GOT3 (cell line): ENCODE results near the gene ZFAND6.
"Not testable (repeated sequence)": the region's sequence is repeated elsewhere in the genome, so short reads cannot be mapped to it uniquely, and the experiment has no call there.

Source experiments
- DNase-seq: peaks from one replicate; lab custom pipeline; 2025; ENCODE audit warnings: mixed read lengths; lab: John Stamatoyannopoulos, UW

The ZFAND6 gene

GRCh38 chr15:80098341-80098740, 38.9 kb downstream of the ZFAND6 start:
- DNase-seq = no peak

DNA sequence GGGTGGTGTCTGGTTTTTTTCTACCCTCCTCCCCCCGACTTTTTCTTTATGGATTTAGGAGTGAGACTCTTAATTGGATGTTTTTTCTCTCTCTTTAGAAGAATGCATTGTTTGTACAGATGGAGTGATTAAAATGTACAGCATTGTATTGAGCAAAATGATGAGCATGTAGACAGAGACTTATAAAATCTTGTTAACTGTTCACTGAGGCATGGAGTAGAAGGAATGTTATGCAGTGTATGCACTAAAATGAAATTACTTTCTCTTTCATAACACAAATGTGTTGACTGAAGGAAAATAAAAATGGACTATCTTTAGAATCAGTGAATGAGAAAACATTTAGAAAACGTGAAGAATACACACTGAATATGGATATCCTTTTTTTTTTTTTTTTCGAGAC, 39.8 kb downstream of the ZFAND6 start:
- no peak for DNase-seq

DNA sequence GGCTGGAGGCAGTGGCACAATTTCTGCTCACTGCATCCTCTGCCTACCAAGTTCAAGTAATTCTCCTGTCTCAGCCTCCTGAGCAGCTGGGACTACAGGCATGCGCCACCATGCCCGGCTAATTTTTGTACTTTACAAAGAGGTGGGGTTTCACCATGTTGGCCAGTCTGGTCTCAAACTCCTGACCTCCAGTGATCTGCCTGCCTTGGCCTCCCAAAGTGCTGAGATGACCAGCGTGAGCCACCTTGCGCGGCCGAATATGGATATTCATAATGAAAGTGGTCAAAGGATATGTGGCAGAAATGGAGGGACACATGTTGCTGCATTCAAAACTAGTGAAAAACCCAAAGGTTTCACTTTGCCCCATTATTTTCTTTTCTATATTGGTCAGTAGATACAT, 40.2 kb downstream of the ZFAND6 start:
- not testable (repeated sequence) for DNase-seq

GRCh38 chr15:80100247-80100646, 40.8 kb downstream of the ZFAND6 start:
- no peak for DNase-seq

DNA sequence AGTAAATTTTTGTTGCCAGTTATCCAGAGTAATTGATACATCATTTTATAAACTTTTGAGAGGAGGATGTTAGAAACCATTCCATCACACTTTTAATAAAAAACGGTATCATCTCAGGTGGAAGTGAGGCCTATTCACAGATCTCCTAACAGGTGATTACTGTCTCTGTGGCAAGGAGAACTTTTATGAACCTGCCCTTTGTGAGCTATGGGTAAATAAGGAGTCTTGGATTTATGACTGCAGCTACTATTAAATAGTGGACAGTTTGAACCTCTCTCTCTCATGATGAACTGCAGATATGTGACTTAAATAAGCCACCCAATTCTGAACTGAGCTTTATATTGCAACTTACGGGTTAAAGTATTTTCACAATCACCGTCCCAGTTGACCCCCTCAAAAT, 45.7 kb downstream of the ZFAND6 start:
- DNase-seq = no peak

- no peak for DNase-seq
Measured at GRCh38 chr15:80105595-80105994, 46.1 kb downstream of the ZFAND6 start.

GRCh38 chr15:80106051-80106450, 46.6 kb downstream of the ZFAND6 start:
- DNase-seq = no peak

- DNase-seq = no peak
Measured at GRCh38 chr15:80107204-80107603, 47.7 kb downstream of the ZFAND6 start.

DNA sequence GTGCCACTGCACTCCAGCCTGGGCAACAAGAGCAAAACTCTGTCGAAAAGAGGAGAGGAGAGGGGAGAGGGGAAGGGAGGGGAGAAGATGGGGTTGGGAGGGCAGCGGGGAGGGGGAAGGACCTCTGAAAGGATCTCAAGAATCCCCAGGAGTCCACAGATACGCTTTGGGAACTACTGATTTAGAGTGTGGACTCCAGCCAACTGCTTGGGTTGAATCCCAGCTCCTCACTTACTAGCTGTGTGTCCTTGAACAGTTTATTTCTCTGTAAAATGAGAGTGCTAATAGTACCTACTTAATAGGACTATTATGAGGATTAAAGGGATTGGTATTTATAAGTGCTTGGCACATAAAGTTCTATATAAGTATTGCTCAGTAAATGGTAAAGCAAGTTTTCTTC, 48.3 kb downstream of the ZFAND6 start:
- no peak for DNase-seq

DNA sequence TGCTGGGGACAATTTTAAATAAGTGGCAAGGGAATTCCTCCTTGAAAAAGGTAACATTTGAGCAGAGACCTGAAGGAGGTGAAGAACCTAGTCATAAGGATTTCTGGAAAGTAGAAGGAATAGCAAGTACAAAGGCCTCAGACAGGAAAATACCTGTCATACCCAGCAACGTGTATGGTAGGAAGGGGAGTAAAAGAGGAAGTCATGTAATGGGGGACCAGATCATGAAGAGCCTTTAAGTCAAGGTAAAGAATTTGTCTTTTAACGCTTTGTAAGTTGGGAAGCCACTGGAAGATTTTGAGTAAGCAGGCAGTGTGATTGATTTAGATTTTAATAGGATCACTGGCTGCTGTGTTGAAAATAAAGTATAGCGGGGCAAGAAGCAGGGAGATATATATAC, 49.9 kb downstream of the ZFAND6 start:
- DNase-seq = no peak

GRCh38 chr15:80110920-80111319, 51.4 kb downstream of the ZFAND6 start:
- no peak for DNase-seq

GRCh38 chr15:80114114-80114513, 54.6 kb downstream of the ZFAND6 start:
- DNase-seq = no peak

DNA sequence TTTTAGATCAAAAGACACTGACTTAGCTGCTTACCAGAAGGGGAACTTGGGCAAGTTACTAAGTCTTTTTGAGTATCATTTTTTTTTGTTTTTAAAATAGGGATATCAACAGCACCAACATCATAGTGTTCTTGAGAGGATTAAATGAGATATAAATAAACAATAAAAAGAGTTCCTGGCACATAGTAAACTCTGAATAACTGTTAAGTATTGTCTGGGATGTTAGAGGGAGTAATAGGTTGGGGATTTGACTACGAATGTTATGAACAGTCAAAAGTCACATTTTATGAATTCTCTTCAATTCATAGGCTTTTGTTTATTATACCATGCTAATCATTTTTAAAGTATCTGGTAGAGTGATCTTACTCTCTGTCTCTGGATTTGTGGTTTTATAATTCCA, 55.5 kb downstream of the ZFAND6 start:
- DNase-seq = no peak

GRCh38 chr15:80118956-80119355, 59.5 kb downstream of the ZFAND6 start:
- DNase-seq = no peak

GRCh38 chr15:80120636-80121035, 61.2 kb downstream of the ZFAND6 start:
- DNase-seq = no peak

DNA sequence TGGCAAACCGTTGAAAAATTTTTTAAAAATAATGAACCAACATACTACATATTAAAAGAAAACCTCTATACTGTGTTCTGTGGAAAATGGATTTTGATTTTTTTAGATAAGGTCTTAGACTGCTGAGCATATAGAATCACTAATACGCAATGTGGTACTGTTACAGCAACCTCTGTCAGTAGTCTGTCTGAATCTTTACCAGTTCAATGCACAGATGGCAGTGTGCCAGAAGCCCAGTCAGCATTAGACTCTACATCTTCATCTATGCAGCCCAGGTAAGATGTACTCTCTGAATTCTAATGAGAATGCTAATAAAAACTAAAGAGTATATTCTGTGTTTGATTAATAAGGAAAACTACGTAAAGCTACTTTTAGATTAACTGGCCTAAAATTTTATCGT, 62.1 kb downstream of the ZFAND6 start:
- no peak for DNase-seq

- DNase-seq = no peak
Measured at GRCh38 chr15:80123034-80123433, 63.6 kb downstream of the ZFAND6 start.

DNA sequence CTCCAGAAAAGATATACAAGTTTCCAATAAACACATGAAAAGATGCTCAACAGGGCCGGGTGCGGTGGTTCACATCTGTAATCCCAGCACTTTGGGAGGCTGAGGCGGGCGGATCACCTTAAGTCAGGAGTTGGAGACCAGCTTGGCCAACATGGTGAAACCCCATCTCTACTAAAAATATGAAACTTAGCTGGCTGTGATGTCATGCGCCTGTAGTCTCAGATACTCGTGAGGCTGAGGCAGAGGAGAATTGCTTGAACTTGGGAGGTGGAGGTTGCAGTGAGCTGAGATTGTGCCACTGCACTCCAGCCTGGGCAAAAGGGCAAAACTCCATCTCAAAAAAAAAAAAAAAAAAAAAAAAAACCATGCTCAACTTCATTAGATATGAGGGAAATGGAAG, 67.8 kb downstream of the ZFAND6 start:
- not testable (repeated sequence) for DNase-seq

DNA sequence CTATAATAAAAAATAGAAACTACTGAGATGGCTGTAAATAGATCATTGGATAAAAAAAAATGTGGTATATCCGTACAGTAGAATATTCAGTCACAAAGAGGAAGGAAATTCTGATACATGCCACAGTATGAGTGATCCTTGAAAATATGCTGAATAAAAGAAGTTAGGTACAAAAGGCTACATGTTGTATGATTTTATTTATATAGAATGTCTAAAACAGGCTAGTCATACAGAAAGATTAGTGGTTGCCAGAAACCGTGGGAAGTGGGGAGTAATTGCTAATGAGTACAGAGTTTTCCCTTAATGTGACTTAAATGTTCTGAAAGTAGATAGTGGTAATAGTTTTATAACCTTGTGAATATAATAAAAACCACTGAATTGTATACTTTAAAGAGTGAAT, 68.4 kb downstream of the ZFAND6 start:
- DNase-seq = no peak

DNA sequence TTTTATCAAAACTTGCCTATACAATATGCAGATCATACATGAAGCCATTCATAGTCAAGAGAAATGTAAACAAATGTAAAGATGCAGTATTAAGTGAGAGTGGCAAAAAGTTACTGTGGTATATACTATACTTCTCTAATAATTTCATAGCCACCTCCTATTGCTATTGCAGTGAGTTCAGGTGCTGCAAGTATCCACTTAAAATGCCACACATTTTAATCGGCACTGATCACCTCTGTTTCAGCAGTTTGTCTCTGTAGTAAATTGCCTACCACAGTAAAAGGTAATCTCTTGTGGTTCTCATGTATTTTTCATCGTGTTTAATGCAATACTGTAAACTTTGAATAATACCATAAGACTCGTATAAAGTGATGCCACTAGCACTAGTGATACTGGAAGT, 72.9 kb downstream of the ZFAND6 start:
- DNase-seq = no peak

DNA sequence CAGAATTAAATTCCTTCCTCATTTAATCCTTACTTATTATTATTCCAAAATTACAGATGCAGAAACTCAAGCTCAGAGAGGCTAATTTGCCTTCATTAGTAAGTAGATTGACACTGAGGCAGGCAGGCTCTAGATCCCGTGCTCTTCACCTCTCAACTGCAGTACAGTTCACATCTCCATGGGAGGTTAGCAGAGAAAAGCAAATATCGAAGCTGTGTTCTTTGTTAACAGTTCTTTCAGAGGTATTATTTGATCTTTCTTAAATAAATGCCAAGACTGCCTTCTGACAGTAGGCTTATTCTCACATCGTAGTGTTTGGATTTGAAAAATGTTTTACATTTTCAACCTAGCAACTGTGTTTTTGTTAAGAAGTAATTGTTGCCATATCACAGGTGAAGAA, 77.4 kb downstream of the ZFAND6 start:
- DNase-seq = no peak

- DNase-seq = no peak
Measured at GRCh38 chr15:80138961-80139360, 79.5 kb downstream of the ZFAND6 start.

- no peak for DNase-seq
Measured at GRCh38 chr15:80140909-80141308, 81.4 kb downstream of the ZFAND6 start.

GRCh38 chr15:80141916-80142598, 82.6 kb downstream of the ZFAND6 start:
- DNase-seq = no peak

- no peak for DNase-seq
Measured at GRCh38 chr15:80142646-80143045, 83.2 kb downstream of the ZFAND6 start.
